Superior temporal gyrus (tissue), 1 donor: ENCODE results near the gene SLC44A3.
"Not testable (repeated sequence)": the region's sequence is repeated elsewhere in the genome, so short reads cannot be mapped to it uniquely, and the experiment has no call there.

ENCODE experiments used
- DNase-seq: peaks from one replicate; pipeline ENCODE4 v3.0.0-alpha.2; 2016; ENCODE audit errors: extremely low spot score

SLC44A3 gene

GRCh38 chr1:94836891-94837290 lies 16.7 kb downstream of the SLC44A3 start:
- no peak for DNase-seq

- not testable (repeated sequence) for DNase-seq
These were observed 20.2 kb downstream of the SLC44A3 start for GRCh38 chr1:94840381-94840780.

GRCh38 chr1:94840808-94841207 lies 20.7 kb downstream of the SLC44A3 start:
- DNase-seq, result no peak

- DNase-seq, result no peak
These were observed 23.3 kb downstream of the SLC44A3 start for GRCh38 chr1:94843430-94843829.

- no peak for DNase-seq
These were observed 23.7 kb downstream of the SLC44A3 start for GRCh38 chr1:94843846-94844245.

GRCh38 chr1:94846308-94846707 lies 26.2 kb downstream of the SLC44A3 start:
- no peak for DNase-seq

GRCh38 chr1:94851571-94851970 lies 31.4 kb downstream of the SLC44A3 start:
- no peak for DNase-seq

- no peak for DNase-seq
These were observed 32.6 kb downstream of the SLC44A3 start for GRCh38 chr1:94852788-94853187.

GRCh38 chr1:94854458-94855306 lies 34.5 kb downstream of the SLC44A3 start:
- DNase-seq, result peak; percentile 94

GRCh38 chr1:94855307-94855700 lies 35.1 kb downstream of the SLC44A3 start:
- DNase-seq, result no peak

GRCh38 chr1:94856004-94856403 lies 35.8 kb downstream of the SLC44A3 start:
- DNase-seq, result no peak

GRCh38 chr1:94856868-94857267 lies 36.7 kb downstream of the SLC44A3 start:
- DNase-seq, result no peak

GRCh38 chr1:94858276-94858675 lies 38.1 kb downstream of the SLC44A3 start:
- DNase-seq, result no peak

- DNase-seq, result no peak
These were observed 39.0 kb downstream of the SLC44A3 start for GRCh38 chr1:94859174-94859573.

GRCh38 chr1:94862718-94863117 lies 42.6 kb downstream of the SLC44A3 start:
- DNase-seq, result no peak

- DNase-seq, result no peak
These were observed 43.2 kb downstream of the SLC44A3 start for GRCh38 chr1:94863297-94863911.

- no peak for DNase-seq
These were observed 43.8 kb downstream of the SLC44A3 start for GRCh38 chr1:94863919-94864318.

- no peak for DNase-seq
These were observed 44.7 kb downstream of the SLC44A3 start for GRCh38 chr1:94864821-94865220.

- peak; percentile 67 for DNase-seq
These were observed 45.2 kb downstream of the SLC44A3 start for GRCh38 chr1:94865360-94865759.

GRCh38 chr1:94866164-94866807 lies 46.1 kb downstream of the SLC44A3 start:
- DNase-seq, result peak; percentile 50

GRCh38 chr1:94871031-94871430 lies 50.9 kb downstream of the SLC44A3 start:
- no peak for DNase-seq

GRCh38 chr1:94872771-94873495 lies 52.8 kb downstream of the SLC44A3 start:
- no peak for DNase-seq
